Mucosa of descending colon (tissue), 3 donors: ENCODE measurements around the gene FUBP3. TPM values are rescaled to one million over a fixed set of nuclear protein-coding genes. Genes with fewer than 3 reads are reported as not detected.

ENCODE experiments used
- ATAC-seq: fragments of 200-7000 bp; cut with Tn5 transposase; one replicate; pipeline ENCODE4 v1.9.1; 2020; ENCODE audit warnings: mild to moderate bottlenecking, moderate library complexity
- DNase-seq, 3 donors: peaks; one replicate each; pipeline ENCODE4 v3.0.0-alpha.2; 2020
- H3K36me3 ChIP-seq: fragments of 200-600 bp; one replicate; pipeline ENCODE4 v1.8.0; 2021; ENCODE audit warnings: low read depth, mild to moderate bottlenecking
- H3K4me1 ChIP-seq: fragments of 200-600 bp; one replicate; pipeline ENCODE4 v1.8.0; 2021; ENCODE audit warnings: low read depth, mild to moderate bottlenecking
- H3K4me3 ChIP-seq: fragments of 200-600 bp; one replicate; pipeline ENCODE4 v1.8.0; 2021; ENCODE audit warnings: mild to moderate bottlenecking
- H3K9me3 ChIP-seq: fragments of 200-600 bp; one replicate; pipeline ENCODE4 v1.8.0; 2021; ENCODE audit warnings: mild to moderate bottlenecking
- CTCF ChIP-seq: fragments of 200-600 bp; IDR thresholded peaks from one replicate; pipeline ENCODE4 v1.8.0; 2022; ENCODE audit warnings: antibody characterized with exemption, mild to moderate bottlenecking
- intact Hi-C, 2 donors: fragments of 100-400 bp; cut with DNase I in 1 of 2; cut with micrococcal nuclease in 1 of 2; formaldehyde crosslinking; loops; one replicate each; pipeline versions ENCODE4 v1.11.0 to v1.11.1; 2022; cut with DNase I, micrococcal nuclease
- total RNA-seq, 3 donors: library from RNA; stranded (reverse); fragmentation: NEBNext Ultra II Directional in 2 of 3; extraction: Animal tissue kit (Norgen Biotek cat#: 25700) in 2 of 3; gene quantifications; one replicate each; pipeline versions ENCODE4 v1.2.1 to v1.2.4, GENCODE V29; 2021 to 2023
- donor health status: DM: no; HTN: no; CAD: no; lungs with moderate emphysema.
- donor health status: DM: no; HTN: no; CAD: no.
- donor health status: DM: no; HTN: yes; CAD: no.

FUBP3 gene
- total RNA-seq, 3 donors from 2014 or later = 36.5 to 56.5 (median 43.3) TPM

GRCh38 chr9:130587921-130588320, 8.5 kb downstream of the FUBP3 start:
- Histone ChIP-seq H3K4me1 (no peaks in the 10 kb centered on the region), H3K9me3 (no peaks in the 10 kb centered on the region), H3K36me3 (no peaks in the 10 kb centered on the region), H3K4me3 (no peak overlapping the region)
- no peak for TF ChIP-seq CTCF
- ATAC-seq (no peak), DNase-seq (no peak)
- intact Hi-C loops = no loop called here

- no peak for ATAC-seq
- TF ChIP-seq CTCF = no peak
- intact Hi-C loops = no loop called here
These were observed 9.0 kb downstream of the FUBP3 start for GRCh38 chr9:130588416-130588815.

GRCh38 chr9:130589754-130590153, 10.4 kb downstream of the FUBP3 start:
- no peak for DNase-seq
- ATAC-seq = no peak
- Histone ChIP-seq H3K4me3 (no peak overlapping the region), H3K4me1 (no peaks in the 10 kb centered on the region), H3K9me3 (no peaks in the 10 kb centered on the region), H3K36me3 (no peaks in the 10 kb centered on the region)
- intact Hi-C loops = no loop called here
- no peak for TF ChIP-seq CTCF

More at GRCh38 chr9:130588416-130588815, 9.0 kb downstream of the FUBP3 start:
- Histone ChIP-seq H3K4me1 (no peaks in the 10 kb centered on the region), H3K9me3 (no peaks in the 10 kb centered on the region), H3K4me3 (no peak overlapping the region), H3K36me3 (no peaks in the 10 kb centered on the region)
- no peak for DNase-seq

GRCh38 chr9:130590305-130590704, 10.9 kb downstream of the FUBP3 start:
- intact Hi-C loops = no loop called here
- no peak for TF ChIP-seq CTCF
- Histone ChIP-seq H3K4me1 (no peaks in the 10 kb centered on the region), H3K36me3 (no peaks in the 10 kb centered on the region), H3K9me3 (no peaks in the 10 kb centered on the region), H3K4me3 (no peak overlapping the region)
- DNase-seq = no peak
- ATAC-seq = no peak

- TF ChIP-seq CTCF = no peak
- Histone ChIP-seq H3K4me1 (no peaks in the 10 kb centered on the region), H3K36me3 (no peaks in the 10 kb centered on the region), H3K4me3 (no peak overlapping the region), H3K9me3 (no peaks in the 10 kb centered on the region)
- DNase-seq (no peak), ATAC-seq (no peak)
- intact Hi-C loops = no loop called here
These were observed 13.6 kb downstream of the FUBP3 start for GRCh38 chr9:130593020-130593419.

GRCh38 chr9:130597228-130597627, 17.9 kb downstream of the FUBP3 start:
- TF ChIP-seq CTCF = no peak
- DNase-seq = no peak
- H3K4me1 ChIP-seq = no peaks in the 10 kb centered on the region
- H3K36me3 ChIP-seq = no peaks in the 10 kb centered on the region
- ATAC-seq = no peak
- intact Hi-C loops = no loop called here
- H3K9me3 ChIP-seq = no peaks in the 10 kb centered on the region
- H3K4me3 ChIP-seq = no peak overlapping the region
